ENCODE data around the gene RNF149.

DNA sequence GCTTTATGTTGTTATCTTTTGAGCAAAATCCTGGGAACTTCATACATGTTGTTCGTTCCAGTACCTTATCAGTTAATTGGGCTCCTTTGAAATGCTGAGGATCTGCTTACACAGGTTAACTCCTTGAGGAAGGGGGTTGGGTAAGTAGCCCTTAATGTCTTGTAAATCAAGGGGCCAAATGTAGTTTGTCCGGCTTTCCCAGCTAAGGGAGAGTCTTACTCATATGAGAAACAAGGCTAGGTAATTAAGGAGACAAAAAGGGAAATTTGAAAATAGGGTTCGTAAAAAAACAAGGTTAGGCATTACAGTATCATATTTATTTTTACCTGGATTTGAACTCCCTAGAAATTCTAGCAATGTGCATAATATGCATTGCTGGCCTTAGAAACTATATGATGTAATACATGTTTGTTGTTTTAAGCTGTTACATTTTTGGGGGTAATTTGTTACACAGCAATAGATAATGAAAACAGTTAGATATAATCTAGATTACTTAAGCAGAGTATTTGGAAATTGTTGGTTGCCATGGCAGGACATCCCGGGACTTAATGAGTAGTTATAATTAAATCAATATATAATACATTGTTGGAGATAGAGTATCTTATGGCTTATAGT lies 30.9 kb upstream of the RNF149 start:
- TF ChIP-seq CTCF (IDR thresholded peaks at IDR 0.05; ENCODE audit: extremely low read depth in 1 of 2, insufficient read depth in 1 of 2, low read depth in 1 of 2, low read length in 2 of 2): no peak
- TF ChIP-seq GATA2 (IDR thresholded peaks at IDR 0.05; ENCODE audit: insufficient read depth, insufficient read length, low read depth, low read length): no peak
- no peak for TF ChIP-seq POLR2AphosphoS5 (IDR thresholded peaks at IDR 0.05; ENCODE audit: insufficient read depth, low read depth, low read length)
- TF ChIP-seq EZH2 (IDR thresholded peaks at IDR 0.05; ENCODE audit: borderline replicate concordance, low read depth, low read length, severe bottlenecking): no peak

Data from endothelial cell of umbilical vein (primary cell).